GM13976 (cell line): ENCODE data around the gene EXOC6B.

Experiments used
- DNase-seq: peaks from one replicate; pipeline ENCODE4 v3.0.0; 2012; ENCODE audit warnings: low spot score
- in situ Hi-C: fragments of 300-500 bp; cut with MboI; formaldehyde crosslinking; loops from one replicate; pipeline ENCODE4 v1.12.0; 2022; ENCODE audit warnings: low sequenced_read_pairs, mixed read lengths, inconsistent platforms; ENCODE audit not compliant: unreplicated experiment
- TF ChIP-seq, protein P1 (sequence below): IDR thresholded peaks from 2 replicates; pipeline ENCODE4 v1.5.1; 2012; ENCODE audit warnings: borderline replicate concordance, mild to moderate bottlenecking; ENCODE audit not compliant: insufficient read depth; ENCODE audit errors: extremely low read depth, missing control alignments, control extremely low read depth

Gene EXOC6B

DNA sequence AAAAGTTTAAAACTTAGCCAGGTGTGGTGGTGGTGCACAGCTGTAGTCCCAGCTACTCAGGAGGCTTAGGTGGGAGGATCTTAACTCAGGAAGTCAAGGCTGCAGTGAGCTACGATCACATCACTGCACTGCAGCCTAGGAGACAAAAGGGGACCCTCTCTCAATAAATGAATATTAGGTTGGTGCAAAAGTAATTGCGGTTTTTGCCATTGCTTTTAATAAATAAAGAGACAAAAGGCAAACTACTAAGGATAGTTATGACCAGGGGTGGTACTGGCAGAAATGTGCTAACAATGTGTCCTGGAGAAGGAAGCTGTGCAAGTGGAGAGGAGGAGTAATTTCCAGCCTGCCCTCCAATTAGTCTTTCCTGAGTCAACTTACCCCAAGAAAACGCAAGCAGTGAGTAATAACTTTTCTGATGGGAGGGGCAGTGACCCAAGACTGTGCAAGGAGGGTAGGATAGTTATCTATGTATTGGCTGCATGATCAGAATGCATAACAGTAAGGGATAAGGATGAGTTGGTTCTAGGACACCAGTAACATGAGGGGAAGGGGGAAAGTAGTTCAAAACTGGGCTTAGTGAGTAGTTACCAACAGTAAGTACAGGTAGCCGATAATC is 1.5 kb downstream of the EXOC6B start:
- in situ Hi-C loops, result no loop called here
- TF ChIP-seq, protein P1, sequence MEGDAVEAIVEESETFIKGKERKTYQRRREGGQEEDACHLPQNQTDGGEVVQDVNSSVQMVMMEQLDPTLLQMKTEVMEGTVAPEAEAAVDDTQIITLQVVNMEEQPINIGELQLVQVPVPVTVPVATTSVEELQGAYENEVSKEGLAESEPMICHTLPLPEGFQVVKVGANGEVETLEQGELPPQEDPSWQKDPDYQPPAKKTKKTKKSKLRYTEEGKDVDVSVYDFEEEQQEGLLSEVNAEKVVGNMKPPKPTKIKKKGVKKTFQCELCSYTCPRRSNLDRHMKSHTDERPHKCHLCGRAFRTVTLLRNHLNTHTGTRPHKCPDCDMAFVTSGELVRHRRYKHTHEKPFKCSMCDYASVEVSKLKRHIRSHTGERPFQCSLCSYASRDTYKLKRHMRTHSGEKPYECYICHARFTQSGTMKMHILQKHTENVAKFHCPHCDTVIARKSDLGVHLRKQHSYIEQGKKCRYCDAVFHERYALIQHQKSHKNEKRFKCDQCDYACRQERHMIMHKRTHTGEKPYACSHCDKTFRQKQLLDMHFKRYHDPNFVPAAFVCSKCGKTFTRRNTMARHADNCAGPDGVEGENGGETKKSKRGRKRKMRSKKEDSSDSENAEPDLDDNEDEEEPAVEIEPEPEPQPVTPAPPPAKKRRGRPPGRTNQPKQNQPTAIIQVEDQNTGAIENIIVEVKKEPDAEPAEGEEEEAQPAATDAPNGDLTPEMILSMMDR, result no peak
- no peak for DNase-seq

DNA sequence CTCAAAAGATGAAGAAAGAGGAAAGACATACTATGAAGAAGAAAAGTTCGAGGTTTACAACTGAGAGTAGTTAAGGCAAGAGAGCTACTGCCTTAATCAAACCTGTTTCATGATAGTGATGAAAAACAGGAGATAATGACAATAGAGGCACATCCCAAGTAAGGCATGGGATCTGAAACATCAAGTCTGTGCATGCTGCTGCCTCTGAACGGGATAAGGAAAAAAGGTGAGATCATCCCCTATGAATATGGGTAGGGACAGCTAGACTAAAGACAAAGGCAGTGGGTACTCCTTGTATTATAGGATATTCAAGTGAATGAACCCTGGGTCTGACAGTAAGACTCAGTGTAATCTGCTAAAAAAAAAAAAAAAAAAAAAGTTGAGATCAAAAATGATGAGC is 3.0 kb downstream of the EXOC6B start:
- DNase-seq, result no peak
- in situ Hi-C loops, result no loop called here
- TF ChIP-seq, protein P1, result no peak

DNA sequence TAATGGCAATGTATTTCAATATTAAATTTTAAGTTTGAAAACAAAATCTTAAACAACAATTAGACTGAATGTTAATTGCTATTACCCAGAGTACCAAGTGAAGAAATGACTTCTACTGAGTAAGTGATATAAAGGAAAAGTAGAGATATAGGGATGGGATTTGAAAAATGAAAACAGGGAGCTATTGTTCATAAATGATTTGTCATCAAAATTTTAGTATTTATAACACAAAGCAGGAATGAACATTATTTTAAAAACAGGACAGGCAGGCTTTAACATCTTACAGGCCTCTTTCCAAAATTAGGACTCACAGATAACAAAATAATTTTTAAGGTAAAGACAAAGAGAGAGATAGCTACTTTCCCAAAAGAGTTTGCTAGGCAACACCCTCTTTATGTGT is 3.9 kb downstream of the EXOC6B start:
- in situ Hi-C loops, result no loop called here

DNA sequence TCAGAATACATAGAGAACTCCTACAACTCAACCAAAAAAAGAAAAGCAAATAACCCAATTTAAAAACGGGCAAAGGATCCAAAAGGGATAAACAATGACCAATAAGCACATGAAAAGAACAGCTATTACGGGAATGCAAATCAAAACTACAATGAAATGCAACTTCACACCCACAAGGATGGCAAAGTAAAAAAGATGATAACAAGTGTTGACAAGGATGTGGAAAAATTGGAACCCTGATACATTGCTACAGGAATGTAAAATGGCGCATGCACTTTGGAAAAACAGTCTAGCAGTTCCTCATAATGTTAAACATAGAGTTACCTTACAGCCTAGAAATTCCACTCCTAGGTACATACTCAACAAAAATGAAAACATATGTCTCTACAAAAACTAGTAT is 4.7 kb downstream of the EXOC6B start:
- in situ Hi-C loops, result no loop called here
- no peak for DNase-seq
- TF ChIP-seq, protein P1, result no peak

More for the DNA sequence above, 3.9 kb downstream of the EXOC6B start:
- no peak for DNase-seq
- TF ChIP-seq, protein P1, result no peak

DNA sequence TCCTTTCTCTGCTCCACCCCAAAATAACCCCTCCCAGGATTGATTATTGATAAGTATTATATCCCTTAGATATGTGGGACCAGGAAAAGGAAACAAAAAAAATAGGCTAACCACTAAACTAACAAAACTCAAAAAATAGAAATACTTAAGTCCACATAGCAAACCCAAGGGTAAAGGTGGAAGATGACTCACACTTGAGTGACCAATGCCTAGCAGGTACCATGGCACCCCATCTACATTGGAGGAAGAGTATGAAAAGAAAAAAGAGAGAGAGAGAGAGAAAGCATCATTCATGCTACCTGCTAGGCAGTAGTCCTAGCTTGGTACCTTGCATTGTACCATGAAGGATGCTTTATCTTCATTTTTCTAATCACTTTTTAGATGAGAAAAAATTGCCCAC is 6.3 kb downstream of the EXOC6B start:
- TF ChIP-seq, protein P1, result no peak
- in situ Hi-C loops, result no loop called here

DNA sequence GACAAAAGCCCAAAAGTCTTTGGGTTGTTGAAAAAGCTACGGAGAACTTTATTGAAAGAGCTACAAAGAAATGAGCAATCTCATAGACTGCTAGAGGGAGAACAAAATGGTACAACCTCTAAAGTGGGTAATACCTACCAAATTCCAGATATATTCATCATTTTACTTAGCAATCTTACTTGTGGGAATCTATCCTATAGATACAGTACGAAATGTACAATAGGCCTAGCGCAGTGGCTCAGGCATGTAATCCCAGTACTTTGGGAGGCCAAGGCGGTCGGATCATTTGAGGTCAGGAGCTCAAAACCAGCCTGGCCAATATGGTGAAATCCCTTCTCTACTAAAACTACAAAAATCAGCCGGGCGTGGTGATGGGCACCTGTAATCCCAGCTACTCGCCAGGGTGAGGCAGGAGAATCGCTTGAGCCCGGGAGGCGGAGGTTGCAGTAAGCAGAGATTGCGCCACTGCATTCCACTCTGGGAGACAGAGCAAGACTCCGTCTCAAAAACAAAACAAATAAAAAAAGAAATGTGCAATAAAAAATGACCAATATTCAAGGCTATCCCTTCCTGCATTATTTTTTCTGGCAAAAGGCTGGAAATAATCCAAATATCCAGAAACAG is 10.1 kb downstream of the EXOC6B start:
- DNase-seq, result no peak
- in situ Hi-C loops, result no loop called here

More for the DNA sequence above, 6.3 kb downstream of the EXOC6B start:
- no peak for DNase-seq

More for the DNA sequence above, 10.1 kb downstream of the EXOC6B start:
- TF ChIP-seq, protein P1, result no peak
